ENCODE measurements around the gene PRKAB2.
"Not testable (repeated sequence)": the region's sequence is repeated elsewhere in the genome, so short reads cannot be mapped to it uniquely, and the experiment has no call there.

The PRKAB2 gene

DNA sequence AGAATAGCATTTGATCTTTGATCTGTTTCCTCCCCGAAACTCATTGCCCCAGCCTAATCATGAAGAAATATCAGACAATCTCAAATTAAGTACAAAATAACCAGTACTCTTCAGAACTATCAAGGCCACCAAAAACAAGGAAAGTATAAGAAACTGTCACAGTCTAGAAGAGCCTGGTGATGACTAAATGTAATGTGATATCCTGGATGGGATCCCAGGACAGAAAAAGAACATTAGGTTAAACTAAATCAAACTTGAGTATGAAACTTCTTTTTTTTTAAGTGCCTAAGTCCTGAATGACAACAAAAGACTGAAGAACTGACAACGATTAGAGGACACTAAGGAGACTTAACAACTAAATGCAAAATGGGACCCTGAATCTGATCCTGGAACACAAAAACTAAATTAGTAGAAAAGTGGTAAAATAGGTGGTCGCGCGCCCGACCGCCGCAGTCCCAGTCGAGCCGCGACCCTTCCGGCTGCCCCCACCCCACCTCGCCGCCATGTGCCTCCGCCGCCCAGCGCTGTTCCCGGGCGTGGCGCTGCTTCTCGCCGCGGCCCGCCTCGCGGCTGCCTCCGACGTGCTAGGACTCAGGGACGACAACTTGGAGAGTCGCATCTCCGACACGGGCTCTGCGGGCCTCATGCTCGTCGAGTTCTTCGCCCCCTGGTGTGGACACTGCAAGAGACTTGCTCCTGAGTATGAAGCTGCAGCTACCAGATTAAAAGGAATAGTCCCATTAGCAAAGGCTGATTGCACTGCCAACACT lies 5.5 kb upstream of the PRKAB2 start:
- in situ Hi-C loops (cut with HindIII; ENCODE audit: low sequenced_read_pairs) = no loop called here

DNA sequence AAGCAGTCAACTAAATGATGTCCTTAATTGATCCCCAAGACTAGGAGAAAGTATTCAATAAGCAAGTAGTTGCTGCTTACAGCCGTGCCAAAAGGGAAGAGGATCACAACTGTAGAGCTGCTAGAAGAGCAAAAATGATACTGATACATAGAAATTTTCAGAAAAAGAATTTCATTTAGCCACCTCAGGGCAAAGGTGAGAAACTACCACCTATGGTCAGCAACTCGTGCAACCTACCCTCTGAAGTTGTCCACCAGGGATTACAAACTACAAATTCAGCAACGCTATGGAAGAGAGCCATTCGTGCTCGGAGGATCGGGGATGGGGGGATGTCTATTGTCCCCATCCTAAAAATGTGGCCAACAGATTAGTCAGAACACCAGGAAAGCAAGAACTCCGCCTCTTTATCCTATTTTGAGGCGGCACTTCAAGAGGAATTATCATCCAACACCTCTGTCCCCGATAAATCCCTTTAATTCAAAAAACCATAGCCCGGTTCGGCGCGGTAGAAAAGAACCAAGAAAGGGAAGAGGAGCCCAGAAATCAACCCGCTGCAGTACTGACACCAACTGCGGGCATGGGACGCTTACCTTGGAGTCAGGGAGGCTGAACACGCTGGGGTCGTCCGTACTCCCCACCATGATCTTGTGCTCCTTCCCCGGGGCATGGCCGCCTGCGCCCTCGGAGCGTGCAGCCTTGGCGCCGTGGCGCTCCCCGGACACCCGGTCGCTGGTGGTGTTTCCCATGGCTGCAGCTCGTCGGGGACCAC lies 687 bp downstream of the PRKAB2 start:
- in situ Hi-C loops (cut with HindIII; ENCODE audit: low sequenced_read_pairs) = no loop called here

DNA sequence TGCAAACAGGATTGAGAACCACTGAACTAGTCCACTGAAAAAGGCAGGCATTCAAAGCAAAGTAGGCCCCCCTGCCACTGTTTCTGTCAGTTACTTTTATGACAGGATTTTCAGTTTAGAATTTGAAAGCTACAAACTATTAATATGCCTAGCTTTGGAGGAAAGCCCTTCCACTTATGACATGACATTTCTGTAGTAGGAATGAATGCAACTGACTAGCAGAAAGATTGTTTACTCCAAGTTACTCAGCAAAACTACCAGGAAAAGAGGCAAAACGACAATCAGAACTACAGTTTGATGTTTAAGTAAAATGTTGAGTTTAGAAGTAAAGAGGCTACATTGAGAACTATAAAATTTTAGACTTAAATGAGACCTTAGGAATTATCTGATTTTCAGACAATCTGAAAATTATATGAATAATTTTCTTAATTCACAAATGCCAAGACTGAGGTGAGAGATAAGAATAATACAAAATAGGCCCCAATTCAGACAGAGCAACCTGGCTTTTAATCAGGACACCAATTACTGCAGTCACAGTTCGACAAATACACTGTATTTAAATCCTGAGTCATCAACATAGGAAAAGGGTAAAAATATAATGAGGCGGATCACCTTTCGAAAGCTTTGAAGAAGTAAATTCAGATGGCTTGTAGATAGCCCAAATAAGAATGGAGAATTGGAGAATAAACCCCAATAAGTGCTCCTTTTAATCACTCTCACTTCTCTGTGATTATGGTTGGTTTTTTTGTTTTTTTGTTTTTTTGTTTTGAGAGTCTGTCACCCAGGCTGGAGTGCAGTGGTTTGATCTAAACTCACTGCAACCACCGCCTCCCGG lies 2.2 kb downstream of the PRKAB2 start:
- in situ Hi-C loops (cut with HindIII; ENCODE audit: low sequenced_read_pairs) = no loop called here

DNA sequence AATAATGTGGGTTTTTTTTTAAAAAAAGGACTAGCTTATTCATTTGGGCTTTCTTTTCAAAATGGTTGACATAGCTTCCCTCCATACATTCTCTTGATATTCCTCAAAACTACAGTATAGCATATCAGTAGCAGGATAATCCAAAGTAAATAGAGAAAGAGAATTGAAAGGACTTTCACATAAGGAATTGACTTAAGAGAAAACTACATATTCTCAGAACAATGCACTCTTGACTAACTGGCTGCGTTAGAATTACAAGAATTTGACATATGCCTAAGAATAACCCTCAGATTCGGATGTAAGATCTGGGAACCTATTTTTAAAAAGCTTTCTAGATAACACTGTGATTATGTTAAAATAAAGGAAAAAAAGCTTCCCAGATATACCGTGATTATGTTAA lies 3.1 kb downstream of the PRKAB2 start:
- in situ Hi-C loops (cut with HindIII; ENCODE audit: low sequenced_read_pairs) = no loop called here

DNA sequence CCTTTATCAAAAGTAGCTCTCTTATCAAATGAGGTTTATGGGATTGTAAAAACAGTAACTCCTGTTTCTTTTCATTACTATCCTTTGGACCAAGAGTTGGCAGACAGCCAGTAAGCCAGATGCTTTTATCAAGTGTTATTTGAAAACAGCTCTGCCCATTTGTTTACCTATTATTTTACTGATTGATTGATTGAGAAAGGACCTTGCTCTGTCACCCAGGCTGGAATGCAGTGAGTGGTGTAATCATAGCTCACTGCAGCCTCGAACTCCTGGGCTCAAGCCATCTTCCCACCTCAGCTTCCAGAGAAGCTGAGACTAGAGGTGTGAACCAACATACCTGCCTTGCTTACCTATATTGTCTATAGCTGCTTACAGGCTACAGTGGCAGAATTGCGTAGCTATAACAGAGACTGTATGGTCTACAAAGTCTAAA lies 3.6 kb downstream of the PRKAB2 start:
- in situ Hi-C loops (cut with HindIII; ENCODE audit: low sequenced_read_pairs) = no loop called here

DNA sequence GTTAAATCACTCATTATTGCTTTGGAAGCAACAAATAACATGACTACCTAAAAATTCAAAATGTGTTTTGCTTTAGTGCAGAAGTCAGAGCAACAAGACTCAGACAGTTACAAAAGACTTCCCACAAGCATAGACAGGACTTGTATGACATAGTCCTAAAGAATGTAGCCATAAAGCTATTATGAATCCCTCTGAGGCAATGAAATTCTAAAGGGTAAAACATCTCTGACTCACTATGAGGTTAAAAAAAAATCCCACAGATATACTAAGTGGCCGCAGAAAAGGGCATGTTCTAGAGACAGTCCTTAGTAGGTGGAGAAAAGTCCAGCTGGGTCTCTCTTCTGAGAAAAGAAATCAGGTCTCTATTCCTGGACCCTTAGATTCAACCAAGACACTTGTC lies 4.9 kb downstream of the PRKAB2 start:
- in situ Hi-C loops (cut with HindIII; ENCODE audit: low sequenced_read_pairs) = no loop called here

DNA sequence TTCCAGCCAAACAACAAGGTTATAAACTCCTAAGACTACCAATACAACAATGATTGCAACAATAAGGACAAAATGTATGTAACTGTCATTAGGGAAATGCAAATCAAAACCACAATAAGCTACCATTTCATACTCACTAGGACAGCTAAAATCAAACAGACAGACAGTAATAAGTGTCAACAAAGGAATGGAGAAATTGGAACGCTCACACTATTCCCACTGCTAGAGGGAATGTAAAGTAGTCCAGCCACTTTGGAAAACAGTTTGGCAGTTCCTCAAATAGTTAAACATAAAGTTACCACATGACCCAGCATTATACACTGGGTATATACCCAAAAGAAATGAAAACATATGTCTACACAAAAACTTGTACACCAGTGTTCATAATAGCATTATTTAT lies 9.3 kb downstream of the PRKAB2 start:
- in situ Hi-C loops (cut with HindIII; ENCODE audit: low sequenced_read_pairs) = no loop called here

DNA sequence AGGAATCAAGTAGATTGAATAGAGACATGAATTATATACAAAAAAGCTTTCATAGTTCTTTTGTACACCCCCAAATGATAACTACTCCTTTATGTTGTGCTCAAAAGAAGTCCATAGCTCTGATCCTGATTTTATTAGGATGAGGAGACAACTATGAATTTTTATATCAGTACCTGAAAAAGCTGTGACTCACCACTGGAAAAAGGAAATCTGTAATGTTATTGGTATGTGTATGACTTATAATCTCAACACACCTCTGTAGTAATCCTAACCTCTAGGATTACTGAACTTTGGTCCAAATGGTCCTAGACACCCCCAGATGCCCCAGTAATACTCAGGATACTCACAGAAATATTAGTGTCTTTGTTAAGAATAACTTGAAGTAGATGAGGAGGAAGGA lies 10.2 kb downstream of the PRKAB2 start:
- in situ Hi-C loops (cut with HindIII; ENCODE audit: low sequenced_read_pairs) = no loop called here

DNA sequence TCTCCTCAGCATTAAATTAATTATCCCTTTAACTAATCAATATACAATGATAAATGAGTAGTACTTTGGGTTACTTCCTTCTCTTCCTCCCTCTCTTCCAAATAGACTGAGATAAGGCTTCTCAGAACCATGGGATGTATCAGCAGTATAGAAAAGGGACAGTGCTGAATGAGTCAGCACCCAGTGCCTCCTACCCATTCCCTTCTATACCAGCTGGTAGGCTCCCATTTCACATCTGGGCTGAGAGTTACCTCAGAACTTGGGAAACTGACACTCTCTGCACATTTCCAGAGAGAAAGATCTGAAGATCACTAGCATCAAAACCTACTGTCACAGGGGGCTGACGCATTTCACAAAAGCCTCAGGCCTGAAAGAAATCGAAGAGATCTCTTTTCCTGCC lies 15.2 kb downstream of the PRKAB2 start:
- in situ Hi-C loops (cut with HindIII; ENCODE audit: low sequenced_read_pairs) = not testable (repeated sequence)

DNA sequence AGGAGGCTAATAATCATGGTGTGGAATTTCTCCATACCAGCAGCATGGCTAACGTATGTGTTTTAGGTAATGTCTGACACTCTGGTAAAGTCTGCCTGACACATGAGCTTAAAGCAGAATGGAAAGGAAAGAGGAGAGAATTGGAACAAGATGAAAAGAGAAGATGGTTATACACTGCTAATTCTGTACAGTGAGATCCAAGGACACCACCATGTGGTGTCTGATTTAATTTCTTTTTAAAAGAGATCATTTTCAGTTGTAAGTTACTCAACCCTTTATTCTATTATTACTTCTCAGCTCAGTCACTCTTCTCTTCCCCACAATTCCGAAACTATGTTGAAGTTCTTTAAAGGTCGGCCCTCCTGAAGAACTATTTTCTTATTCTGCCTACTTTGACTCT lies 15.6 kb downstream of the PRKAB2 start:
- in situ Hi-C loops (cut with HindIII; ENCODE audit: low sequenced_read_pairs) = no loop called here

DNA sequence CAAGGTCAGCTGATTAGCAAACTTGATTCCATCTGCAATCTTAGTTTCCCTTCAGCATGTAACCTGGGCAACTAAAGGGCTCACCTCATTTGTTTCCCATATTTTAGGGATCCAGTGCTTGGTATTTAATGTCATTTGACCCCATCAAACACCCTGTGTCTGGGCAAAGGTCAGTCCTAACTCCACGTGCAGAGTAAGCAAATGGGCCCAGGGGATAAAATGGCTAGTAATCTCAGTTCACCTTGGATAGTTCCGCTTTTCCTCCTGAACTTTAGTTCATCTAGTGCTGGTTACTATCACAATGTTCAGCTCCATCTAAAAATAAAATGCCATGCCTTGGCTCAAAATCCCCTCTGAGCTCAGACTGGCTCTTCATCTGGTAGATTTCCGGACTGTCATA lies 19.5 kb downstream of the PRKAB2 start:
- in situ Hi-C loops (cut with HindIII; ENCODE audit: low sequenced_read_pairs) = no loop called here

DNA sequence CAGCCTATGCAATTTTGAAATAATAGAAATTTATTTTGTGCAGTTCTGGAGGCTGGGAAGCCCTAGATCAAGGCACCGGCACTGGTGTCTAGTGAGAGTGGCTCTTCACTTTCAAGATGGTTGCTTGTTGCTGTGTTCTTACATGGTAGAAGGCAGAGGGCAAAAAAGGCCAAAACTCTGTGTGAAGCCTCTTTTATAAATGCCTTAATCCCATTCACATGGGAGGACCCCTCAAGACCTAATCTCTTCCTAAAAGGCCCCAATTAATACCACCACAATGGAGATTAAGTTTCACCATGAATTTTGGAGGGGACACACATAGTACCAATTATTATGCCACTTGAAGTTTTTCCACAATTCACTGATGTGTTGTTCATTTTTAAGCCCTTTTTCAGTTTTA lies 21.0 kb downstream of the PRKAB2 start:
- in situ Hi-C loops (cut with HindIII; ENCODE audit: low sequenced_read_pairs) = no loop called here

DNA sequence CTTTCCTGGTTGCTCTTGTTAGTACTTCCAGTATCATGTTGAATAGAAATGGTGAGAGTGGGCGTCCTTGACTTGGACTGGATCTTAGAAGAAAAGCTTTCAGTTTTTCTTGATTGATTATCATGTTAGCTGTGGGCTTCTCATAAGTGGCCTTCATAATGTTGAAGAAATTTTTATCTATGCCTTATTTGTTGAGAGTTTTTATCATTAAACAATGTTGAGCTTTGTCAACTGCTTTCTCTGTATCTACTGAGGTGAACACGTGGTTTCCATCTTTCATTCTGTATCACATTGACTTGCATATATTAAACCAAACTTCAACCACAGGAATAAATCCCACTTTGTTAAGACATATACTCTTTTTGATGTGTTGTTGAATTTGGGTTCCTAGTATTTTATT lies 29.4 kb downstream of the PRKAB2 start:
- in situ Hi-C loops (cut with HindIII; ENCODE audit: low sequenced_read_pairs) = no loop called here

DNA sequence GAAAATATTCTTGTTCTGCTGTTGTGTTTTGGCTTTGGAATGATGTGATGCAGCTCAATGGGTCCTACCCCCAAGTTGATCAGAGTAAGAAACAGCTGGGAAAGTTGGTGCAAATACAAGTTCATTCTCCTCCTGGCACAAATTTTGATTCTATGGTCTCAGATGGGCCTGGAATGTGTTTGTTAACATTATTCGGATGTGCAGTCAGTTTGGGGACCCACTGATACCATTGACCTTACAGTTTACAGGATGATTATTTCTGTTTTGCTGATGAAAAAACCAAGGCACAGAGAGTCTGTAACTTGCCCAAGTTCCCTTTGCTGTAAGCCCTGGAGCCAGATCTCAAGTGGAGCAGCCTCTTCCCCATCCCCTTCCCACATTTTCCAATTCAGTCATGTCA lies 41.5 kb downstream of the PRKAB2 start:
- in situ Hi-C loops (cut with HindIII; ENCODE audit: low sequenced_read_pairs) = not testable (repeated sequence)

DNA sequence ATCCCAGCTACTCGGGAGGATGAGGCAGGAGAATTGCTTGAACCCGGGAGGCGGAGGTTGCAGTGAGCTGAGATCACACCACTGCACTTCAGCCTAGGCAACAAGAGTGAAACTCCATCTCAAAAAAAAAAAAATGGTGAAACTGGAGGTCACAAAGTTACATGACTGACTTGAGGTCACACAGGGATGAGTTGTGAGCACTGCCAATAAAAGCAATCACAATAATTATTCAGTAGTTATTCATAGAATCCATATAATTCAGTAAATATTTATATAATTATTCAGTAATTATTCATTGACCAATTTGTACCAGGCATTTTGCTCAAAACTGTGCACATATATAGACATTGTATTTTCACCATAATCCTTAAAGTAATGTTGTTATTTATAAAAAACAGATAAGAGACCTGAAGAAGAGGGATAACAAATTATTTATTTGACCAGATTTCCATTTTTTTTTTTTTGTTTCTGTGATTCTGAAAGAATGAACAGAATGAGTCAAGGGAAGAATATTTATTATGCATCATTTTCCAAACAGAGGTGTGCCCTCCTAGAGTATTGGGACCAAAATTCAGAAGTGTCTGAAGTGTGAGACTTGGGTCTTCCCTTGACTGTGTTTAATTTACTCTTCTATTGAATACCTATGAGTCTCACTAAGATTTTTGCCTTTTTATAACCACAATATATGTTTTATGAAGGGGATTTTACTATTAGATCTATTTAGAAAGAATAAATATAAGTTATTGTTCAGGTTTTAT lies 43.0 kb downstream of the PRKAB2 start:
- in situ Hi-C loops (cut with HindIII; ENCODE audit: low sequenced_read_pairs) = no loop called here

DNA sequence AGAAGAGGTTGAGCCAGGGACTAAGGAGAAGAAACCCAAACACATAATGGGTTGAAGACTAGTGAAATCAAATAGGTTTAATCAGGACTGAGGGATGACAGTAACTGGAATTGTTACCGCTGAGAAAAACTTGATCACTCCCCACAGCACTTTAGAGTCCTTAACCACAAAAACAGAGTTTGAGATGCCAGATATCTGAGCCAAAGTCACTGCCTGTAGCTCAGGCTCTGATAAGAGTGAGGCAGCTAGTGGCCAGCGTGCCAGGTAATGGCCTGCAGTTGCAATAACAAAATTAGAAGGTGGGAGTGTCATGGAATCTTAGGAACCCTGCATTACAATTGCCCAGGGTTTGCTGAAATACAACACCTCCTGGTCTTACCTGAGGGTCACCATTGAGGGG lies 48.0 kb downstream of the PRKAB2 start:
- in situ Hi-C loops (cut with HindIII; ENCODE audit: low sequenced_read_pairs) = no loop called here

DNA sequence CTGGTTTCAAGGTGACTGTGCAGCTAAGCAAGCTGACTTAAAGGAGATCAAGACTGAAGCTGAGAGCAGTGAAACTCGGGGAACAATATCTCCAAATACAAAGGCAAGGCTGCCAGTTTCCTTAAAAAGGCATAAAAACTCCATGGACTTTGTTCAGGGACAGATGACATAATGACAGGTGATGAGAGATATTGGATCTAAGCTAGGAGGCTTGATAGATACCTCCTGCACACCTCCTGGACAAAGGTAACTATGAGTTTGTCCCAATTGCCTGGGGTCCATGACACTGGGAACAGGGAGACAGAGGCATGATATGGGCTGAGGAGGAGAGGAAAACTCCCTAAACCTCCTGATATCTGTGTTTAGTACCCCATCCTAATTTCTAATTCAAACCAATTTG lies 55.2 kb downstream of the PRKAB2 start:
- in situ Hi-C loops (cut with HindIII; ENCODE audit: low sequenced_read_pairs) = no loop called here

DNA sequence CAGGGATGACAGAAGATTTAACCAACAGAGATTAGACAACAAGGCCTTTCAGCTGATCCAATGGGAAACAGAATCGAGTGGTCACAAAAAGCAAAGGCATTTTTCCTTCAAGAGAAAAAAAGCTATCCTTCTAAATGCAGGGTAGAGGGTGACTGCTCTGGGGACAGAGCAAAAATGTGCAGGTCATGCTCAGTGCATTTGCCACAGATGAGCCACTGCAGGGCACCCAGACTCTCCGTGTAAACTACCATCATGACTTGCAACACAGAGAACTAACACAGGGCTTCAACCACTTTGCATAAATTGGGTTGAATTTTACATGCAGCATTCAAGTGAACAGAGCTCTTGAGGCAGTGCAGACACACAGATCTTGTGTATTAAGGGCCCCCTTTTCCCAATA lies 56.8 kb downstream of the PRKAB2 start:
- in situ Hi-C loops (cut with HindIII; ENCODE audit: low sequenced_read_pairs) = no loop called here

DNA sequence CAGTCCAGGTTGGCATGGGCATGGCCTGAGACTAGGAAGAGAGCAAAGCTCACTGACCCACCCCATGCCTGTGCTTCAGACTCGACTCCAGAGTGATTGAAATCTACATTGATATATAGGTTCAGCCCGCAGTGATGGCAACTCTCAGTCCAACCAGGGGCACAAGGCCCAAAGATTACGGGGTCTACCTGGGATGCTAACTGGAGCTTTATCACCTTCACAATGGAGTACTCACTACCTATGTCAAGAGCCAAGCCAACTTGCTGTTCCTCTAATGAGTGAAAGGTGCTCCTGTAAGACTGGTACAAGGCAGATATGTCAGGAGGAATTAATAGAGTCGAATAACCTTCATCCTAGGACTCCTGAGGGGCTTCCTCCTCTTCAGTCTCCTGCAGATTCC lies 57.2 kb downstream of the PRKAB2 start:
- in situ Hi-C loops (cut with HindIII; ENCODE audit: low sequenced_read_pairs) = not testable (repeated sequence)

DNA sequence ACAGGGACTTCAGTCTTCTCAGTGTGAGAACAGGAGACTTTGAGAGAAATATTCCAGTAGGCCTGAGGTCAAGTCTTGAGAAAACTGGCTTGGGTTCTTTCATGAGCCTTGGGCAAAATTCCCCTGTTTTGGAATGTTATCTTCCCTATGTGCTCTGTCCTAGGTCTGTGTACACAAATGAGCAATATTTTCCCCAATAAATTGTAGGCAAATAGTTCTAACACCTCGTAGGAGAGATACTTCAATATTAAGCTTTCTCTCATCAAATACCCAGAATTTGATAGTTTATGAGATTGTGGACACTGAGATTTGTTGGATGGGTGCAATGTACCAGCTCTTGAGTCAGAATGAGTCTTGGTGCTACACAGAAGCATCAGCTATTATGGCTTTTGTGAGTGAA lies 57.9 kb downstream of the PRKAB2 start:
- in situ Hi-C loops (cut with HindIII; ENCODE audit: low sequenced_read_pairs) = not testable (repeated sequence)

Data from DLD1 (cell line).